ENCODE results near the gene PDE7B. TPM values are rescaled to one million over a fixed set of nuclear protein-coding genes. Genes with fewer than 3 reads are reported as not detected.

The PDE7B gene
- total RNA-seq, 1 donor from 2014 or later = 0.53 TPM

DNA sequence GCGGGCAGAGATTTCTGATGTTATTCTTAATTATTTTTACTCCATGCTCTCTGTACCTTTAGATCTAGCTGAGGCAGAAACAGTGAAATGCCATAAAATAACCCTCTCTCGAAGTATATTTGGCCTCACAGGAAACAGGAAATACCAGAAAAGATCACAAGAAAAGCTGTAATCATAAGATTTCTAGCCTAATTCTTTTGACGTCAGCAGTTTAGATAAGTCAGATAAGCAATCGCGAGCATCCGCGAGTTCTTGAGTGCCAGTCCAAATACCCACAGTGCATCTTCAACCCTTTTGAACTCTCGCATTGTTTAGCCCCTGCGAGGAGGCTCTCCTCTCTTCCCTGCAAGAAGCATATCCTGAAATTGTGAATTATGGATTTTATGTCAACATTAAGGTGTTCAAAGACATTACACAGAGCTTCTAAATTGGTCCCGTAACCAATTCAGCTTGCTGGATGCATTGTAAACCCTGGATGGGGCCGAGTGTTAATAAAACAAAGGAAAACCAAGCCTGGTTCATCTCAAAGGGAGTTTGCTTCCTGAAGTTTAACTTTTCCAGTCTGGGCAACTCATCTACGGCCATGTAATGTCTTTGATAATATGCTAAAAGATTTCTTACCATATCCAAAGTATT, 199.8 kb downstream of the PDE7B start:
- no peak overlapping the region for H3K4me3 ChIP-seq (ENCODE audit: low read depth, low read length)
- FAIRE-seq (no peak), DNase-seq (ENCODE audit: low read depth) (no peak)
- H3K27me3 ChIP-seq (ENCODE audit: control insufficient read depth, insufficient read depth, low read length) = no peaks in the 10 kb centered on the region
- no peaks in the 10 kb centered on the region for H3K36me3 ChIP-seq (ENCODE audit: control insufficient read depth, insufficient read depth, low read length)
- TF ChIP-seq, protein P1, sequence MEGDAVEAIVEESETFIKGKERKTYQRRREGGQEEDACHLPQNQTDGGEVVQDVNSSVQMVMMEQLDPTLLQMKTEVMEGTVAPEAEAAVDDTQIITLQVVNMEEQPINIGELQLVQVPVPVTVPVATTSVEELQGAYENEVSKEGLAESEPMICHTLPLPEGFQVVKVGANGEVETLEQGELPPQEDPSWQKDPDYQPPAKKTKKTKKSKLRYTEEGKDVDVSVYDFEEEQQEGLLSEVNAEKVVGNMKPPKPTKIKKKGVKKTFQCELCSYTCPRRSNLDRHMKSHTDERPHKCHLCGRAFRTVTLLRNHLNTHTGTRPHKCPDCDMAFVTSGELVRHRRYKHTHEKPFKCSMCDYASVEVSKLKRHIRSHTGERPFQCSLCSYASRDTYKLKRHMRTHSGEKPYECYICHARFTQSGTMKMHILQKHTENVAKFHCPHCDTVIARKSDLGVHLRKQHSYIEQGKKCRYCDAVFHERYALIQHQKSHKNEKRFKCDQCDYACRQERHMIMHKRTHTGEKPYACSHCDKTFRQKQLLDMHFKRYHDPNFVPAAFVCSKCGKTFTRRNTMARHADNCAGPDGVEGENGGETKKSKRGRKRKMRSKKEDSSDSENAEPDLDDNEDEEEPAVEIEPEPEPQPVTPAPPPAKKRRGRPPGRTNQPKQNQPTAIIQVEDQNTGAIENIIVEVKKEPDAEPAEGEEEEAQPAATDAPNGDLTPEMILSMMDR (IDR thresholded peaks at IDR 0.05; ENCODE audit: insufficient read depth, low read length, severe bottlenecking) = no peak

DNA sequence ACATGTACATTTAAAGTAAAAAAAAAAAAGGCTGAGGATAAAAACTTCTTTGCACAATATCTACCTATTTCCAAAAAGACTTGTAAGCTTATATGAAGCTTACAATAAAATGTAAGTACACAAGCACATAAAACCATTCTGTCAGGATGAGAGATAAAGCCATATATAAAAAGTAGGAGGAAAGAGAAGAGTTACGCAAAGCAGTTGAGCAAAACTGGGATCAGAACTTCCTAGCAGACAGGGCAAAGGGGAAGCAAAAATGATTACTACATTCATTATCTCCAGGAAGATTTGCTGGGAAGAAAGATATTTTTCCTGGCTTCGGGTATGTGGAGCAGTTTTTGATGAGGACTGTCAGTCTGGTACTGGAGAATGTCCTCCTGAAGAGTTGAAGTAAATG, 200.5 kb downstream of the PDE7B start:
- TF ChIP-seq, protein P1 (IDR thresholded peaks at IDR 0.05; ENCODE audit: insufficient read depth, low read length, severe bottlenecking) = no peak
- FAIRE-seq = no peak
- no peak for DNase-seq (ENCODE audit: low read depth)
- Histone ChIP-seq H3K27me3 (ENCODE audit: control insufficient read depth, insufficient read depth, low read length) (no peaks in the 10 kb centered on the region), H3K36me3 (ENCODE audit: control insufficient read depth, insufficient read depth, low read length) (no peaks in the 10 kb centered on the region), H3K4me3 (ENCODE audit: low read depth, low read length) (no peak overlapping the region)

DNA sequence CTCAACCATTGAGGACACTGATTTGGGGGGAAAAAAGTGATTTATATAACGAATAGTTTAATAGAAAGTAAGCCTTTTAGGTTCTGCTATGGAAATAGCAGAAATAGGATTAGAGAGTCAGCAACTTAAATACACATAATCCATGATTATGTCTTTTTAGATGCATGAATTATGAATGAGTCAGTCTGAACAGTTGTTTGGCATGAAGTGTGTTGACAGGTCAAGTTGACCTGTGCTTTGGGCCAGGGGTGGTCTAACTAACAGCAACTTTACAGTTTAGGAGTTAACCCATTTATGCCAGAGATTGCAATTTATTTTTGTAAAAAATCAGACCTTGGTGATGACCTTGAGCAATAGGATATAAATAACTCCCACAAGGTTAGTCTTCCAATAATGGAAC, 207.4 kb downstream of the PDE7B start:
- Histone ChIP-seq H3K27me3 (ENCODE audit: control insufficient read depth, insufficient read depth, low read length) (no peaks in the 10 kb centered on the region), H3K4me3 (ENCODE audit: low read depth, low read length) (no peak overlapping the region), H3K36me3 (ENCODE audit: control insufficient read depth, insufficient read depth, low read length) (no peaks in the 10 kb centered on the region)
- TF ChIP-seq, protein P1 (IDR thresholded peaks at IDR 0.05; ENCODE audit: insufficient read depth, low read length, severe bottlenecking) = no peak
- FAIRE-seq (no peak), DNase-seq (ENCODE audit: low read depth) (no peak)

DNA sequence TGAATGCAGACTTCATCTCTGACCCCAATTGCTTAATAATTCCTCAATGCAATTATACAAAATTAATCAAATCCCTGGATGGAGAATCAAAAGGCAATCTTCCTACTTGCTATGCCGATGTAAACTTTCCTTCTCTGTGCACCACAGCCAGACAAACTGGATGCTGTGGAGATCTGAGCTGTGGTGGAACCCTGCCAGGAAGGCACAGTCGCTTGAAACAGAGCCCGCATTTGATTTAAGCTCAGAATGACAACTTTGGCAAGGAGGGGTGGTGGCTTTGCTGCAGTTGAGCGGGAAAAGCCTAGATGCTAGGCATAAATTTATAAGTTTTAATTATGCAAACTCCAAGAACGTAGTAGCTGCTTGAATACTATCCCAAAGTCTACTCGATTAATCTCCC, 207.8 kb downstream of the PDE7B start:
- TF ChIP-seq, protein P1 (IDR thresholded peaks at IDR 0.05; ENCODE audit: insufficient read depth, low read length, severe bottlenecking) = no peak
- DNase-seq (ENCODE audit: low read depth) (no peak), FAIRE-seq (no peak)
- H3K27me3 ChIP-seq (ENCODE audit: control insufficient read depth, insufficient read depth, low read length) = no peaks in the 10 kb centered on the region
- no peak overlapping the region for H3K4me3 ChIP-seq (ENCODE audit: low read depth, low read length)
- no peaks in the 10 kb centered on the region for H3K36me3 ChIP-seq (ENCODE audit: control insufficient read depth, insufficient read depth, low read length)

DNA sequence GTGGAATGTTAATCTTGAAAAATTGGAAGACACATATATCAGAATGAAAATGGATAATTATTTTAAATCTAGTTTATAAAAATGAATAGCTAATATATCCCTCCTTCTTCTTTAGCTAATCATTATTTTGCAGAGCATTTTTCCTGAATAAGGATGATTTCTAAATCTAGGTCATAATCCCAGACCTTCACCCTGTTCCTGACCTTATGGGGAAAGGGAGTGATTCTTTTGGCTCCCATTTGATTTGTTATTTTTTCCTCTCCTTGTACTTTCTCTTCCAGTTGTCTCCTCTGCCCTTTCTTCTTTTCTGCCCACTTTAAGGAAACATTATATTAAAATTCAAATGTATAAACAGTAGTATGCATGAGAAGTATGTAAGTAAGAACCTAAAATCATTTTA, 208.6 kb downstream of the PDE7B start:
- no peak for DNase-seq (ENCODE audit: low read depth)
- TF ChIP-seq, protein P1 (IDR thresholded peaks at IDR 0.05; ENCODE audit: insufficient read depth, low read length, severe bottlenecking) = no peak
- no peaks in the 10 kb centered on the region for H3K27me3 ChIP-seq (ENCODE audit: control insufficient read depth, insufficient read depth, low read length)
- no peaks in the 10 kb centered on the region for H3K36me3 ChIP-seq (ENCODE audit: control insufficient read depth, insufficient read depth, low read length)
- no peak for FAIRE-seq
- H3K4me3 ChIP-seq (ENCODE audit: low read depth, low read length) = no peak overlapping the region

DNA sequence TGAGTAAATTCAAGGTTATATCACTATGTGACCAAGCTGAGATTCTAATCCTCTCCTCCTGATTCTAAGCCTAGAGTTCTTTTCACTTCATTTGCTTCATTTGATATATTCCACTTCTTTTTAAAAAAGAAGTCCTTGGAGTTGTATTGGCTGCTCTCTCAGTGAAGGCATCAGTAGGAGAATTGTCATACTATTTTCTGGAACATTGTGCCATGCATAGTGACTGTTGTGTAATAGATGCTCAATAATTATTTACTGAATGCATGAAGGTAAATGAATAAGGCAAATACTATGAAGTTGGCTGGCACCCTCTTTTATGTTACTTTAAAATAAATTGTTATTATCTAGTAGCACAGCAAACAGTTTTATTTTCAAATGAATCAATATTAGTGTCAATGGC, 209.3 kb downstream of the PDE7B start:
- no peak for DNase-seq (ENCODE audit: low read depth)
- no peak for FAIRE-seq
- TF ChIP-seq, protein P1 (IDR thresholded peaks at IDR 0.05; ENCODE audit: insufficient read depth, low read length, severe bottlenecking) = no peak
- no peaks in the 10 kb centered on the region for H3K27me3 ChIP-seq (ENCODE audit: control insufficient read depth, insufficient read depth, low read length)
- no peaks in the 10 kb centered on the region for H3K36me3 ChIP-seq (ENCODE audit: control insufficient read depth, insufficient read depth, low read length)
- no peak overlapping the region for H3K4me3 ChIP-seq (ENCODE audit: low read depth, low read length)
